ENCODE results near the gene RPS15. TPM values are rescaled to one million over a fixed set of nuclear protein-coding genes. Genes with fewer than 3 reads are reported as not detected.

Gene RPS15
- total and polyA plus RNA-seq, 3 experiments from 2014 or later = 1,485 to 2,756 (median 1,540) TPM

- peaks cover 18% of the 10 kb centered on the region for H3K4me1 ChIP-seq (ENCODE audit: insufficient read depth, low read length)
- Mint-ChIP-seq H3K4me1 (peaks cover 23 to 39% (median 26%) of the 10 kb centered on the region in 3 donors), H3K9me3 (no peaks in the 10 kb centered on the region), H3K36me3 (peaks cover 2 to 25% (median 3%) of the 10 kb centered on the region in 3 donors), H3K27me3 (peaks cover 24 to 27% of the 10 kb centered on the region in 2 donors), H3K4me3 (peak overlapping the region; percentile 64 to 89 (median 71)), H3K27ac (peak overlapping the region in 3 of 8 donors; percentile 27 to 67 (median 47))
- ChIA-PET CTCF (interaction anchor here (0.8 to 2.2 kb wide), 13 partner anchors 9 to 166 kb away, joined by 3 to 12 read pairs (median 4); partner anchors contain the start of genes PCSK4 and REEP6), POLR2A (interaction anchor here (1.4 kb wide), 1 partner anchor 26 kb away, joined by 5 read pairs; no protein-coding TSS in a partner anchor)
- H3K27ac ChIP-seq (ENCODE audit: low read depth, low read length) = no peak overlapping the region
- H3K4me3 ChIP-seq (ENCODE audit: low read length) = peak overlapping the region; percentile 43
- H3K36me3 ChIP-seq (ENCODE audit: insufficient read depth, low read length) = peaks cover 16% of the 10 kb centered on the region
- peaks cover 33% of the 10 kb centered on the region for H3K27me3 ChIP-seq (ENCODE audit: insufficient read depth, low read length, poor library complexity, severe bottlenecking)
- no peaks in the 10 kb centered on the region for H3K9me3 ChIP-seq (ENCODE audit: low read length)
- peak; percentile 67 to 81 (median 76) for DNase-seq
Observed at GRCh38 chr19:1445185-1445931, 7.2 kb downstream of the RPS15 start.

- Mint-ChIP-seq H3K36me3 (peaks cover 2 to 17% (median 3%) of the 10 kb centered on the region in 3 donors), H3K4me1 (peaks cover 19 to 40% (median 21%) of the 10 kb centered on the region in 3 donors), H3K27me3 (peaks cover 32 to 34% of the 10 kb centered on the region in 2 donors), H3K4me3 (peak overlapping the region in 1 of 7 donors; percentile 40), H3K9me3 (peaks cover 0 to 2% (median 0%) of the 10 kb centered on the region in 5 donors), H3K27ac (no peak overlapping the region)
- no peak for DNase-seq
- Histone ChIP-seq H3K36me3 (ENCODE audit: insufficient read depth, low read length) (peaks cover 9% of the 10 kb centered on the region), H3K27ac (ENCODE audit: low read depth, low read length) (no peak overlapping the region), H3K27me3 (ENCODE audit: insufficient read depth, low read length, poor library complexity, severe bottlenecking) (peaks cover 41% of the 10 kb centered on the region), H3K4me3 (ENCODE audit: low read length) (no peak overlapping the region), H3K9me3 (ENCODE audit: low read length) (no peaks in the 10 kb centered on the region), H3K4me1 (ENCODE audit: insufficient read depth, low read length) (peaks cover 10% of the 10 kb centered on the region)
- ChIA-PET CTCF (interaction anchor here (0.8 to 2.2 kb wide), 10 partner anchors 9 to 69 kb away, joined by 3 to 12 read pairs (median 4); no protein-coding TSS in a partner anchor), POLR2A (interaction anchor here (1.4 kb wide), 1 partner anchor 25 kb away, joined by 5 read pairs; no protein-coding TSS in a partner anchor)
Observed at GRCh38 chr19:1445932-1446712, 7.9 kb downstream of the RPS15 start.

GRCh38 chr19:1446713-1447481, 8.7 kb downstream of the RPS15 start:
- CTCF ChIA-PET = interaction anchor here (1.3 kb wide), 1 partner anchor 11 kb away, joined by 4 read pairs; no protein-coding TSS in a partner anchor

GRCh38 chr19:1447504-1447903, 9.3 kb downstream of the RPS15 start:
- DNase-seq = no peak
- no peaks in the 10 kb centered on the region for H3K9me3 ChIP-seq (ENCODE audit: low read length)
- POLR2A ChIA-PET = no interaction called here
- Mint-ChIP-seq H3K27me3 (peaks cover 36 to 40% of the 10 kb centered on the region in 2 donors), H3K9me3 (peaks cover 0 to 2% (median 0%) of the 10 kb centered on the region in 5 donors), H3K4me1 (peaks cover 17 to 37% (median 18%) of the 10 kb centered on the region in 3 donors), H3K27ac (peak overlapping the region in 3 of 8 donors; percentile 11 to 62 (median 54)), H3K36me3 (peaks cover 0 to 3% (median 0%) of the 10 kb centered on the region in 3 donors), H3K4me3 (peak overlapping the region; percentile 13 to 84 (median 38))
- no peak overlapping the region for H3K4me3 ChIP-seq (ENCODE audit: low read length)
- H3K4me1 ChIP-seq (ENCODE audit: insufficient read depth, low read length) = peaks cover 9% of the 10 kb centered on the region
- no peaks in the 10 kb centered on the region for H3K36me3 ChIP-seq (ENCODE audit: insufficient read depth, low read length)
- no peak overlapping the region for H3K27ac ChIP-seq (ENCODE audit: low read depth, low read length)
- H3K27me3 ChIP-seq (ENCODE audit: insufficient read depth, low read length, poor library complexity, severe bottlenecking) = peaks cover 48% of the 10 kb centered on the region
- CTCF ChIA-PET = interaction anchor here (1.0 to 1.4 kb wide), 3 partner anchors 10 to 24 kb away, joined by 3 to 4 read pairs (median 3); no protein-coding TSS in a partner anchor

More at GRCh38 chr19:1446713-1447481, 8.7 kb downstream of the RPS15 start:
- H3K4me3 Mint-ChIP-seq = peak overlapping the region; percentile 29 to 84 (median 43)
- DNase-seq = peak in 1 of 5 donors; percentile 31
- H3K27ac Mint-ChIP-seq = peak overlapping the region in 3 of 8 donors; percentile 41 to 62 (median 54)
- H3K27me3 ChIP-seq (ENCODE audit: insufficient read depth, low read length, poor library complexity, severe bottlenecking) = peaks cover 46% of the 10 kb centered on the region
- peaks cover 0 to 10% (median 2%) of the 10 kb centered on the region in 3 donors for H3K36me3 Mint-ChIP-seq
- POLR2A ChIA-PET = no interaction called here
- H3K27ac ChIP-seq (ENCODE audit: low read depth, low read length) = no peak overlapping the region
- H3K4me1 ChIP-seq (ENCODE audit: insufficient read depth, low read length) = peaks cover 9% of the 10 kb centered on the region
- no peaks in the 10 kb centered on the region for H3K9me3 ChIP-seq (ENCODE audit: low read length)
- peaks cover 18 to 40% (median 18%) of the 10 kb centered on the region in 3 donors for H3K4me1 Mint-ChIP-seq
- peaks cover 1% of the 10 kb centered on the region for H3K36me3 ChIP-seq (ENCODE audit: insufficient read depth, low read length)
- no peak overlapping the region for H3K4me3 ChIP-seq (ENCODE audit: low read length)
- H3K27me3 Mint-ChIP-seq = peaks cover 36 to 37% of the 10 kb centered on the region in 2 donors
- peaks cover 0 to 2% (median 0%) of the 10 kb centered on the region in 5 donors for H3K9me3 Mint-ChIP-seq

- H3K27me3 Mint-ChIP-seq = peaks cover 39 to 43% of the 10 kb centered on the region in 2 donors
- ChIA-PET POLR2A (interaction anchor here (0.7 kb wide), 1 partner anchor 380 kb away, joined by 3 read pairs; no protein-coding TSS in a partner anchor), CTCF (interaction anchor here (1.0 to 1.4 kb wide), 3 partner anchors 10 to 23 kb away, joined by 3 to 4 read pairs (median 3); no protein-coding TSS in a partner anchor)
Observed at GRCh38 chr19:1447944-1448343, 9.7 kb downstream of the RPS15 start.

GRCh38 chr19:1449467-1450442, 11.6 kb downstream of the RPS15 start, which contains the start of gene APC2:
Gene APC2 (plus strand): TSS chr19:1450121. CDS start chr19:1453002, 2,881 bp downstream.
- DNase-seq = peak in 2 of 5 donors; percentile 24 to 54
- H3K27me3 ChIP-seq (ENCODE audit: insufficient read depth, low read length, poor library complexity, severe bottlenecking) = peaks cover 64% of the 10 kb centered on the region

More at GRCh38 chr19:1447944-1448343, 9.7 kb downstream of the RPS15 start:
- peaks cover 51% of the 10 kb centered on the region for H3K27me3 ChIP-seq (ENCODE audit: insufficient read depth, low read length, poor library complexity, severe bottlenecking)
- H3K9me3 Mint-ChIP-seq = peaks cover 0 to 2% (median 0%) of the 10 kb centered on the region in 5 donors
- peak overlapping the region in 2 of 8 donors; percentile 62 to 65 for H3K27ac Mint-ChIP-seq
- no peaks in the 10 kb centered on the region for H3K36me3 Mint-ChIP-seq
- no peaks in the 10 kb centered on the region for H3K9me3 ChIP-seq (ENCODE audit: low read length)
- H3K27ac ChIP-seq (ENCODE audit: low read depth, low read length) = no peak overlapping the region
- peaks cover 17 to 37% (median 18%) of the 10 kb centered on the region in 3 donors for H3K4me1 Mint-ChIP-seq
- H3K4me3 Mint-ChIP-seq = peak overlapping the region in 3 of 7 donors; percentile 15 to 76 (median 42)
- H3K4me1 ChIP-seq (ENCODE audit: insufficient read depth, low read length) = peaks cover 9% of the 10 kb centered on the region
- DNase-seq = no peak
- no peaks in the 10 kb centered on the region for H3K36me3 ChIP-seq (ENCODE audit: insufficient read depth, low read length)
- no peak overlapping the region for H3K4me3 ChIP-seq (ENCODE audit: low read length)

More at GRCh38 chr19:1449467-1450442, 11.6 kb downstream of the RPS15 start, which contains the start of gene APC2:
- Histone ChIP-seq H3K27ac (ENCODE audit: low read depth, low read length) (no peak within 1 kb of the TSS), H3K9me3 (ENCODE audit: low read length) (no peaks in the 10 kb centered on the region), H3K36me3 (ENCODE audit: insufficient read depth, low read length) (no peaks in the 10 kb centered on the region), H3K4me1 (ENCODE audit: insufficient read depth, low read length) (peaks cover 1% of the 10 kb centered on the region), H3K4me3 (ENCODE audit: low read length) (no peak within 1 kb of the TSS)
- POLR2A ChIA-PET = interaction anchor here (0.8 kb wide), 1 partner anchor 174 kb away, joined by 3 read pairs; the partner anchor contains the start of gene FAM174C
- Mint-ChIP-seq H3K4me1 (peaks cover 16 to 39% (median 17%) of the 10 kb centered on the region in 3 donors), H3K27ac (peak within 1 kb of the TSS in 3 of 8 donors; percentile 31 to 71 (median 35)), H3K9me3 (peaks cover 0 to 2% (median 0%) of the 10 kb centered on the region in 5 donors), H3K36me3 (no peaks in the 10 kb centered on the region), H3K27me3 (peaks cover 45 to 56% of the 10 kb centered on the region in 2 donors), H3K4me3 (peak within 1 kb of the TSS in 5 of 7 donors; percentile 19 to 61 (median 32))
- CTCF ChIA-PET = interaction anchor here (1.5 kb wide), 1 partner anchor 78 kb away, joined by 3 read pairs; no protein-coding TSS in a partner anchor
